ENCODE measurements around the gene ZBTB38. TPM values are rescaled to one million over a fixed set of nuclear protein-coding genes. Genes with fewer than 3 reads are reported as not detected.

Gene ZBTB38
- total and polyA plus RNA-seq, 2 donors (not counting 1 experiment from before 2014, with no cell fraction given), result 13.8 to 71.2 TPM

- Histone ChIP-seq H3K27me3 (replicated peaks in 1 of 4; ENCODE audit: control extremely low read depth in 1 of 4, control insufficient read depth in 3 of 4, insufficient read depth in 4 of 4, low read length in 3 of 4) (no peaks in the 10 kb centered on the region), H3K9ac (ENCODE audit: low read length) (no peak overlapping the region), H2AFZ (ENCODE audit: insufficient read depth, low read depth, low read length, poor library complexity, severe bottlenecking) (no peak overlapping the region), H3K4me1 (ENCODE audit: control insufficient read depth in 2 of 2, insufficient read depth in 2 of 2, low read length in 2 of 2) (peaks cover 21 to 22% of the 10 kb centered on the region in 2 donors), H3K36me3 (replicated peaks in 1 of 2; ENCODE audit: control extremely low read depth in 1 of 2, control insufficient read depth in 1 of 2, extremely low read depth in 1 of 2, insufficient read depth in 2 of 2, low read length in 1 of 2) (peaks cover 0 to 40% of the 10 kb centered on the region in 2 experiments), H3K9me3 (ENCODE audit: control extremely low read depth in 1 of 3, control insufficient read depth in 2 of 3, insufficient read depth in 1 of 3, low read length in 2 of 3) (no peaks in the 10 kb centered on the region), H3K79me2 (ENCODE audit: control insufficient read depth, insufficient read depth, low read length) (peaks cover 65% of the 10 kb centered on the region), H3K4me2 (replicated peaks; ENCODE audit: low read depth, low read length, poor library complexity, severe bottlenecking) (no peak overlapping the region), H4K20me1 (ENCODE audit: control insufficient read depth, insufficient read depth, low read length, poor library complexity, severe bottlenecking) (no peaks in the 10 kb centered on the region), H3K4me3 (ENCODE audit: control extremely low read depth in 1 of 5, extremely low read depth in 1 of 5, insufficient read depth in 1 of 5, low read depth in 2 of 5, low read length in 4 of 5) (no peak overlapping the region), H3K27ac (ENCODE audit: low read length in 2 of 2) (no peak overlapping the region)
- ATAC-seq (ENCODE audit: low read depth) (no peak), DNase-seq (no peak)
- intact Hi-C loops (cut with micrococcal nuclease), result loop anchor here (5.0 kb wide), 1 partner anchor 38 kb away; no protein-coding TSS in a partner anchor
- Mint-ChIP-seq H3K4me3 (no peak overlapping the region), H3K9me3 (ENCODE audit: insufficient read depth) (peaks cover 4% of the 10 kb centered on the region), H3K27ac (no peak overlapping the region), H3K27me3 (no peaks in the 10 kb centered on the region), H3K4me1 (peaks cover 39% of the 10 kb centered on the region)
- no peak for TF ChIP-seq EZH2 (IDR thresholded peaks at IDR 0.05; ENCODE audit: borderline replicate concordance, insufficient read depth, low read depth, low read length, poor library complexity, severe bottlenecking)
- no peak for TF ChIP-seq CTCF (IDR thresholded peaks at IDR 0.05)
- ChIA-PET POLR2A (no interaction called here), CTCF (interaction anchor here (2.0 kb wide), 1 partner anchor 27 kb away, joined by 4 read pairs; no protein-coding TSS in a partner anchor)
- 95% methylated on average over 2 of the region's 5 CpGs for WGBS (ENCODE audit: insufficient coverage)
These were observed 46.6 kb downstream of the ZBTB38 start for GRCh38 chr3:141414800-141415462.

GRCh38 chr3:141415953-141416352 is 47.6 kb downstream of the ZBTB38 start:
- no peaks in the 10 kb centered on the region for H4K20me1 ChIP-seq (ENCODE audit: control insufficient read depth, insufficient read depth, low read length, poor library complexity, severe bottlenecking)
- 100% methylated on average over 2 of the region's 3 CpGs for WGBS (ENCODE audit: insufficient coverage)
- no peaks in the 10 kb centered on the region for H3K27me3 Mint-ChIP-seq
- H3K4me2 ChIP-seq (replicated peaks; ENCODE audit: low read depth, low read length, poor library complexity, severe bottlenecking), result no peak overlapping the region
- no peak overlapping the region for H3K27ac Mint-ChIP-seq
- H3K4me3 ChIP-seq (ENCODE audit: control extremely low read depth in 1 of 5, extremely low read depth in 1 of 5, insufficient read depth in 1 of 5, low read depth in 2 of 5, low read length in 4 of 5), result no peak overlapping the region
- H3K4me1 Mint-ChIP-seq, result peaks cover 35% of the 10 kb centered on the region
- no peaks in the 10 kb centered on the region for H3K9me3 ChIP-seq (ENCODE audit: control extremely low read depth in 1 of 3, control insufficient read depth in 2 of 3, insufficient read depth in 1 of 3, low read length in 2 of 3)
- H3K9me3 Mint-ChIP-seq (ENCODE audit: insufficient read depth), result peaks cover 4% of the 10 kb centered on the region
- POLR2A ChIA-PET, result no interaction called here
- peaks cover 13 to 14% of the 10 kb centered on the region in 2 donors for H3K4me1 ChIP-seq (ENCODE audit: control insufficient read depth in 2 of 2, insufficient read depth in 2 of 2, low read length in 2 of 2)
- ATAC-seq (ENCODE audit: low read depth), result no peak
- no peak for TF ChIP-seq CTCF (IDR thresholded peaks at IDR 0.05)
- TF ChIP-seq EZH2 (IDR thresholded peaks at IDR 0.05; ENCODE audit: borderline replicate concordance, insufficient read depth, low read depth, low read length, poor library complexity, severe bottlenecking), result no peak
- no peak overlapping the region for H3K4me3 Mint-ChIP-seq
- peaks cover 0 to 40% of the 10 kb centered on the region in 2 experiments for H3K36me3 ChIP-seq (replicated peaks in 1 of 2; ENCODE audit: control extremely low read depth in 1 of 2, control insufficient read depth in 1 of 2, extremely low read depth in 1 of 2, insufficient read depth in 2 of 2, low read length in 1 of 2)
- no peak for DNase-seq
- no peak overlapping the region for H2AFZ ChIP-seq (ENCODE audit: insufficient read depth, low read depth, low read length, poor library complexity, severe bottlenecking)
- intact Hi-C loops (cut with micrococcal nuclease), result no loop called here
- H3K9ac ChIP-seq (ENCODE audit: low read length), result no peak overlapping the region
- H3K27me3 ChIP-seq (replicated peaks in 1 of 4; ENCODE audit: control extremely low read depth in 1 of 4, control insufficient read depth in 3 of 4, insufficient read depth in 4 of 4, low read length in 3 of 4), result no peaks in the 10 kb centered on the region
- H3K27ac ChIP-seq (ENCODE audit: low read length in 2 of 2), result no peak overlapping the region
- CTCF ChIA-PET, result interaction anchor here (2.0 kb wide), 1 partner anchor 26 kb away, joined by 4 read pairs; no protein-coding TSS in a partner anchor
- peaks cover 70% of the 10 kb centered on the region for H3K79me2 ChIP-seq (ENCODE audit: control insufficient read depth, insufficient read depth, low read length)

Measured in B cell (primary cell).